Fibroblast of skin of abdomen (primary cell): ENCODE results near the gene ASGR2.

Experiments
- DNase-seq: peaks from one replicate; pipeline ENCODE4 v3.0.0-alpha.2; 2013

Gene ASGR2

GRCh38 chr17:7060165-7060891, 54.3 kb downstream of the ASGR2 start:
- peak; percentile 36 for DNase-seq

GRCh38 chr17:7058831-7059447, 55.7 kb downstream of the ASGR2 start:
- no peak for DNase-seq

- DNase-seq, result no peak
Observed at GRCh38 chr17:7056386-7056785, 58.2 kb downstream of the ASGR2 start.
